ENCODE results near the gene SOX10.

SOX10 gene

GRCh38 chr22:38016182-38017151 is 32.1 kb upstream of the SOX10 start:
- DNase-seq (ENCODE audit: low read depth in 2 of 2): no peak

DNA sequence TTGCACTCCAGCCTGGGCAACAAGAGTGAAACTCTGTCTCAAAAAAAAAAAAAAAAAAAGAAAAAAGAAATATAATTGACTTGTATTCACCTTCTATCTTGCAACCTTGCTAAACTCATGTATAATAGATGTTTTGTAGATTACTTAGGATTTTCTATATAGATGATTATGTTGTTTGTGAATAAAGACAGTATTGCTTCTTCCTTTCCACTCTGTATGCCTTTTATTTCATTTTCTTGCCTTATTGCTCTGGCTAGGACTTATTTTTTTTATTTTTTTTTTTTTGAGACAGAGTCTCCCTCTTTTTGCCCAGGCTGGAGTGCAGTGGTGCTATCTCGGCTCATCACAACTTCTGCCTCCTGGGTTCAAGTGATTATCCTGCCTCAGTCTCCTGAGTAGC is 29.7 kb upstream of the SOX10 start:
- DNase-seq (ENCODE audit: low read depth in 2 of 2): no peak

GRCh38 chr22:38012604-38013072 is 28.3 kb upstream of the SOX10 start:
- DNase-seq (ENCODE audit: low read depth in 2 of 2): no peak

DNA sequence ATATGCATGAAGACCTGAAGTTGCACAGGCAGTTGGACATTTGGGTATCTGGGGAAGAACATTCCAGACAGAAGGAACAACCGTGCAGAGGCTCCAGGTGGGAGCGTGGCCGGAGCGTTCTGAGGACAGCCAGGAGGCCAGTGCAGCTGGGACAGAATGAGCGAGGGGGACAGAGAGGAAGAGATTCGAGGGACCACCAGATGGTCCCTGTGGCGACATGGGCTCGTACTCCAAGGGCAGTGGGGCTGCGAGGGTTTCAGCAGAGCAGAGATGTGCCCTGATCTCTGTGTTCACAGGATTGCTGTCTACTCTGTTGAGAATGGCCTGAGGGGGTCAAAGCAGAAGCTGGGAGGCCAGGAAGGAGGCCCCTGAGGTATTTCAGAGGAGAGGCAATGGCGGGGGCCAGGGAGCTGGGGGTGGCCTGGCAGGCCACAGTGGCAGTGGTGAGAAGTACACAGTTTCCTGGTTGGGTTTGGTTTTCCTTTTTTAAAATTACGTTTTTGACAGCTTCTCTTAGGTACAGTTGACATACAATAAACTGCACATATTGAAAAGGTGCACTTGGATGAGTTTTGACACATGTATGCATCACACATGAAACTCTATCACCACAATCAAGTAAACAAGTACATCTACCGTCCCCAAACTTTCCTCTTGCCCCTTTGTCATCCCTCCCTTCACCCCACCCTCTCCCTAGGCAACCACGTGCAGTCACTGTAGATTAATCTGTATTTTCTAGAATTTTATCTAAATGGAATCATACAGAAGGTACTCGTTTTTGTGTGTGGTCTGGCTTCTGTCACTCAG is 24.8 kb upstream of the SOX10 start:
- no peak for DNase-seq (ENCODE audit: low read depth in 2 of 2)

DNA sequence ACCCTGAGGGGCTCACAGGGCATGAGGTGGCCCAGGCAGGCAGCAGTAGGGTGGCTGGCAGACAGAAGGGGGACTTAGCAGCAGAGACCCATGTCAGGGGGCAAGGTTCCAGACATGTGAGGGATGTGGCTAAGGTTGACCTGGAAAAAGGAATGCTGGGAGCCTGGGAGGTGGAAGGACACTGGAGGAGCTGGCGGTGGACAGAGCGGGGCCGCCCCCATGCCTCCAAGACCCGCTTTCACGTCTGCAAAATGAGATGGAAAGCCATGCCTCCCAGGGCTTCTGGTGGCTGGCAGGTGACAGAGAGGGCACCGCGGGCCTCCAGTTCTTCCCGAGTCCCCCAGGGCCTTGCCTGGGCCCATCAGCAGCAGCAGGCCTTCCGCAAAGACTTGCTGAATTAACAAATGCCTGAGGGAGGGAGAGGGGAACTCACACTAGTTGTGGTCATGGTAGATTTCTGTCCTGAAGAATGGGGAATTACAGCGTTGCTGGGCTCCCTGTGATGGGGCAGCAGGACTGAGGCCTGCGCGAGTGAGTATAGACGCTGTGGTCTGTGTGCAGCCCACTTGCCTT is 23.1 kb upstream of the SOX10 start:
- DNase-seq (ENCODE audit: low read depth in 2 of 2): no peak

DNA sequence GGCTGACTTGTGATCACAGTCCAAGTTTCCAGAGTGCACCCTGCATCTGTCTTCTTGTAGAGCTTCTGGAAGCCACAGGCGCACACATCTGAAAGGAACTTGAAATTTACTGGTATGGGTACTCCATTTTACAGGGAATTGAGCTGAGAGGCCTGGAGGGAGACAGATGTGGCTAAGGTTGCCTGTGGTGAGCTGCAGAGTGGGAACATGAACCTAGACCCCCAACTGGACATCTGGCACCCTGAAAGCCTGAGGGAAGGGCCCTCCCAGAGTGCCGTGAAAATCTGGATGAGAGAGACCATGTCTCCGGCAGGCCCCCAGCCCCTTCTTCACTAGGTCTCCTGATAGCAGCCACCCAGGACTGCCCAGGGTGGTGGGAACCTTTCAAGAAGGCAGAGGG is 22.6 kb upstream of the SOX10 start:
- DNase-seq (ENCODE audit: low read depth in 2 of 2): no peak

DNA sequence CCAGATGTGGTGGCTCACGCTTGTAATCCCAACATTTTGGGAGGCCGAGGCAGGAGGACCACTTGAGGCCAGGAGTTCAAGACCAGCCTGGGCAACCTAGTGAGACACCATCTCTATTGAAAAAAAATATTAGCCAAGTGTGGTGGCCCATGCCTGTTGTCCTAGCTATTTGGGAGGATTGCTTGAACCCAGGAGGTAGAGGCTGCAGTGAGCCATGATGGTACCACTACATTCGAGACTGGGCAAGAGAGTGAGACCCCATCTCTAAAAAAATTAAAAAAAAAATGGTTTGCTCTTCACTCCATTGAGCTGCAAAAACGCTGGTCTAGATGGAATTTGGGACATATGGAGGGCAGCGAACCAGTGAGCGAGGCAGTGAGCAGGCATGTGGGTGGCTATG is 21.6 kb upstream of the SOX10 start:
- DNase-seq (ENCODE audit: low read depth in 2 of 2): no peak

DNA sequence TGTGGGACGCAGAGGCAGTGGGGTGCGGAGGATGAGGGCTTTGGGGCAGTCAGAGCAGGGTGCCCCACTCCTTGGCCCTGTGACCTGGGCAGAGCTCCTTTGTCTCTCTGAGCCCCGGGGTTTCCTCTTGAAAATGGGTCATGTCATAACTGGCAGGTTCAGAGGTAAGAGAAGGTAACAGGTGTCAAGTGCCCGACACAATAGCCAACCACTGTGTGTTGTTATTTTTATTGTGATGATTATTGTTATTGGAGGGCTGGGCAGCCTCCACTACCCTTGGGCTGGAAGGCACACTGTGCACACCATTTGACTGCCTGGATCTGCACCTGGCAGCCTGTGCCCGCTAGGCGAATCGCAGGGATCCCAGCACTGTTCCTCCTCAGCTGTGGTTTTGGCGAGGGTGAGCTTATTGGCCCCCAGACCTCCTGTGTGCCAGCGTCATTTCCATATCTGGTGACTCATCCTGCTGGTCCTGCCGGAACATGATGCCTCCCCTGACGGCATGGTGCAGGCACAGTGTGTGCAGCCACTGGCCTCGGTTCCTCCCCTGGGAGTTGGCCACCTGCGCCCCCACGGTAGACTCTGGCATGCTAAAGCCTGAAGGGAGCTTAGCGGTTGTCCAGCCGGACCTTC is 15.4 kb upstream of the SOX10 start:
- no peak for DNase-seq (ENCODE audit: low read depth in 2 of 2)

DNA sequence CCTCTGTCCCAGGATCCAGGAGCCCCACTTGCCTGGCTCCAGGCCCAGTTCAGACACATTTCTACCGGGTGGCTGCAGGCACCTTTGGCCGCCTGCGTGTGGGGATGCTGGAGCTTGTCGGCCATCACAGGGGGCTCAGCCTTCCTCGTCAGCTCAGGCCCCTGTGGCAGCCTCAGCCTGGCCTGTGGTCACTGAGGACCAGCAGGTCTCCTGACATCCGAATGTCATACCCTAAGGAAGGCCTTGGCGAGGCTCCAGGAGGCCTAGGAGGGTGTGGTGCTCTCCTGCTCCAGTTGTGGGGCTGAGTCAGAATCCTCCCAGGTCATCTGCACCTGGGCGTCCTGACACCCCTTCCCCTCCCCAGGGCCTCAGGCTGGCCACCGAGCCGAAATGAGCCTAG is 14.9 kb upstream of the SOX10 start:
- no peak for DNase-seq (ENCODE audit: low read depth in 2 of 2)

DNA sequence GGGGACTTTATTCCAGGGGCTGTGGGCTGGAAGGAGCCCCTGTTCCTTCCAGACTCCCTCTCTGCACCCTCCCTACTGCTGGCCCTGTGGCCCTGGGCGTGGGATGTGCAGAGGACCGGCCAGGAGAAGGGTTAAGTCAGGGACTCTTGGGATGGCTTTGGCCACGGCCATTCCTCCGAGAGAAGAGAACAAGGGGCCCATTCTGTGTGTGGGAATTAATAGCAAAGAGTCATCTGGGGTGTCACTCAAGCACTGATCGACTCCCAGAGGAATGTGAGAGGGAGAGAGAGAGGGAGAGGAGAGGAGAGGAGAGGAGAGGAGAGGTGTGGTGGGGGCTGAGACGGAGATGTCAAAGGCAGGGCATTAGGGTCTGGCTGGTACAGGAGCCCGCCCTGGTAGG is 14.2 kb upstream of the SOX10 start:
- DNase-seq (ENCODE audit: low read depth in 2 of 2): no peak

GRCh38 chr22:37996515-37997246 is 12.3 kb upstream of the SOX10 start:
- no peak for DNase-seq (ENCODE audit: low read depth in 2 of 2)

DNA sequence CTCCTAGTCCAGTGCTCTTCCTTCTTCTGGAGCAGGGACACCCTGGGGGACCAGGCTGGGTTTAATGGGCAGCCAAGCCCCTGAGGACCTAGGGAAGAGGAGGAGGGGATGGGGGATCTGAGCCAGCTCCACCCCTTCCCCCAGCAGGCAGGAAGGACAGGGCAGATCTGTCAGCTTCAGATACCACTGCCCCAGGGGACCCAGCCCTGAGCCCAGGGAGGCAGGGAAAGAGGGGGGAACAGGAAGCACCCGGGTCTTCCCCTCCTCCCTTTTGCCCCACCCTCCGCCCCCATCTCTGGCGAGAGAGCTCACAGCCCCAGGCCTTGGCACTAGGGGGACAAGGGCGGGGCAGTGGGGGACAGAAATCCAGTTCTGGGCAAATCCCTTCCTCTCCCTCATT is 11.7 kb upstream of the SOX10 start:
- no peak for DNase-seq (ENCODE audit: low read depth in 2 of 2)

DNA sequence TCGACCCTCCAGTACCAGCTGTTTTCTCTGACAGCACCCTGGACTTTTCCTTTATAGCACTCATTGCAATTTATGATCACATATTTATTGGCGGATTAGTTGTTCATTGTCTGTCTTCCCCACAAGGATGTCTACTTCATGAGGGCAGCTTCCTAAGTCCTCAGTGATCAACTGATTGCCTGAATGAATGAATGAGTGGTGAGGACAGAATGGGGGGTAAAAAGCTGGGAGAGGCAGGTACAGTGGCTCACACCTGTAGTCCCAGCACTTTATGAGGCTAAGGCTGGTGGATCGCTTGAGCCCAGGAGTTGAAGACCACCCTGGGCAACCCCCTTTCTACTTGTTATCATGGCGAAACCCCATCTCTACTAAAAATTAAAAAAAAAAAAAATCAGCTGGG is 11.1 kb upstream of the SOX10 start:
- no peak for DNase-seq (ENCODE audit: low read depth in 2 of 2)

DNA sequence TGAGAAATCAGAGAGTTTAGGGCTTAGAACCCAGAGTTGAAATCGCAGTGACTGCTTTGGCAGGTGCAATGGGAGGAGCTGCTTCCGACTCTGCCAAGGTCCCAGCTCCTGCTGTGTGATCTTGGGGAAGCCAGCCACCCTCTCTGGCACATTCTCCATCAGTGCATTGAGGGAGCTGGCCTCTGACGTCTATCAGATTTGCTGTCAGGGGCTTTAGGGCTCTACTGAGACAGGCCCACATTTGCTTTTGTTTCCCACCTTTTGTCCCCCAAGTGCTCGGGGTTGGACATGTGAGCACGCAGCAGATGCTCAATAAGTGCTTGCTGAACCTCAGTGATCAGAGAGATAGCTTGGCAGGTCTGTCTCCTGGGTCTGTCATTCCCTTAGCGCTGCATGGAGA is 10.6 kb upstream of the SOX10 start:
- DNase-seq (ENCODE audit: low read depth in 2 of 2): no peak

- no peak for DNase-seq (ENCODE audit: low read depth in 2 of 2)
These were observed 9.7 kb upstream of the SOX10 start for GRCh38 chr22:37994049-37994448.

GRCh38 chr22:37991731-37992442 is 7.5 kb upstream of the SOX10 start:
- DNase-seq (ENCODE audit: low read depth in 2 of 2): no peak

- DNase-seq (ENCODE audit: low read depth in 2 of 2): no peak
These were observed 6.5 kb upstream of the SOX10 start for GRCh38 chr22:37990862-37991261.

- no peak for DNase-seq (ENCODE audit: low read depth in 2 of 2)
These were observed 5.9 kb upstream of the SOX10 start for GRCh38 chr22:37990301-37990700.

GRCh38 chr22:37989146-37990045 is 5.0 kb upstream of the SOX10 start:
- DNase-seq (ENCODE audit: low read depth in 2 of 2): no peak

- no peak for DNase-seq (ENCODE audit: low read depth in 2 of 2)
These were observed 2.0 kb upstream of the SOX10 start for GRCh38 chr22:37986371-37986770.
